HG02763 (cell line): ENCODE data around the gene CUZD1.
A peak's percentile ranks its signal among the peaks of the same experiment; 100 is the strongest.
"Not testable (repeated sequence)": the region's sequence is repeated elsewhere in the genome, so short reads cannot be mapped to it uniquely, and the experiment has no call there.

Experiments used
- ATAC-seq: cut with Tn5 transposase; IDR thresholded peaks from one replicate; pipeline ENCODE4 v1.9.1; 2021; ENCODE audit warnings: mild to moderate bottlenecking, moderate library complexity; ENCODE audit not compliant: unreplicated experiment

Gene CUZD1

GRCh38 chr10:122845783-122846332 is at the start of gene CUZD1:
TSS of gene CUZD1 (minus strand) at chr10:122845857. CDS start at chr10:122845843, 14 bp downstream.
- no peak for ATAC-seq

DNA sequence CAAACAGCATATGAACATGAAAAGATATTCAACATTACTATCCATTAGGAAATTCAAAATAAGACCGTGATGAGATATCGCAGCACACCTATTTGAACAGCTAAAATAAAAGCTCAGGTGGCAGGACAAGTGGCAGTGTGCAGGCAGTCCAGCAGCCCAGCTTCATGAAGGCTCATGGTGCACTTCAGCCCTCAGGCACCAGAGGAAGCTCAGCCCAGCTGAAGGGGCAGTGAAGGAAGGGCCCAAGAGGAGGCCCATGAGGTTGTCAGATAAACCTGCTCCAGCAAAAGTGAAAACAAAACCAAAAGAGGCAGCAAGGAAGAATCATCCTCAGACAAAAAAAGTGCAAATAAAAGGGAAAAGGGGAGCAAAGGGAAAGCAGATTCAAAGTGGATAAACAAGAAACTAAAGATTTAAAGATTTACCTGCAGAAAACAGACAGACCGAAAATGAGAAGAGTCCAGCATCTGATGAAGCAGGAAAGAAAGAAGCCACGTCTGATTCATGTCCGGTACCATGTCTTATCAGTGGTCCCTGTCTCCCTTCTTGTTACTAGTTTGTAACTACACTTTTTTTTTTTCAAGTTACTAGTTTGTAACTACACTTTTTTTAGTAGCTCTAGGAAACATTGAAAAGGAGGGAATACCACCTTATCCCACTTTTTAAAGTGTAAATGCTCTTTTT is 48.7 kb upstream of the CUZD1 start:
- ATAC-seq = no peak

DNA sequence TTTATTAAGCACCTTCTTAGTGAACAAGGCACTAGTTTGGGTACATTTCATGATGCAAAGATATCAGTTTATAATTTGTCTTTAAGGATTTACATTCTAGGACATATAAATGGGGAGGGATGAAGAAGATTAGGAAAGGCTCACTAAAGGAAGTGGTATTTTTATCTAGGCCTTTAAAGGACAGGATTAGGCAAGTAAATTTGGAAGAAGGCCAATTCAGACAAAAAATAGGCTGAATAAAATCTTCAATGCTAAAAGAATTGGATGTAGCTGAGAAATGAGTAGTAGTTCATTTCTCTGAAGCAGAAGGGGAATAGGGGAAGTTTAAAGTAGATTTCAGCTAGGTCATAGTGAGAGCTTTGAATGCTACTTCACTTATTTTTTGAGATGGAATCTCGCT is 38.5 kb upstream of the CUZD1 start:
- no peak for ATAC-seq

DNA sequence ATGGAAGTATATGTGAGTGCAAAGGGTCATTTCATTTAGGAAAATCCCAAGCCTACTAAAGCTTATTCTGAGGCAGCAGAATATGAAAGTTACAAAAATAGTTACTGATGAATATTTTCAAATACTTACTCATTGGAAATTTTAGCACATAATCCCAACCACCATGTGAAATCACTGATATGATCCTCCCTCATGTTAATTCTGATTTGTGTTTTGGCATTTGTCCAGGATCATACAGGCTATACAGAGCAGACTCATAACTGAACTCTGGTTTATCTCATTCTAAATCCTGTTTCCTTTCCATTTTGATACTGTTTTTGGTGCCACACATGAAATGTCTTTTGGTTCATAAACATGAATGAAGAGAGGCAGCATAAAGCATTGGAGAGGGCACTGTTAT is 37.1 kb upstream of the CUZD1 start:
- no peak for ATAC-seq

DNA sequence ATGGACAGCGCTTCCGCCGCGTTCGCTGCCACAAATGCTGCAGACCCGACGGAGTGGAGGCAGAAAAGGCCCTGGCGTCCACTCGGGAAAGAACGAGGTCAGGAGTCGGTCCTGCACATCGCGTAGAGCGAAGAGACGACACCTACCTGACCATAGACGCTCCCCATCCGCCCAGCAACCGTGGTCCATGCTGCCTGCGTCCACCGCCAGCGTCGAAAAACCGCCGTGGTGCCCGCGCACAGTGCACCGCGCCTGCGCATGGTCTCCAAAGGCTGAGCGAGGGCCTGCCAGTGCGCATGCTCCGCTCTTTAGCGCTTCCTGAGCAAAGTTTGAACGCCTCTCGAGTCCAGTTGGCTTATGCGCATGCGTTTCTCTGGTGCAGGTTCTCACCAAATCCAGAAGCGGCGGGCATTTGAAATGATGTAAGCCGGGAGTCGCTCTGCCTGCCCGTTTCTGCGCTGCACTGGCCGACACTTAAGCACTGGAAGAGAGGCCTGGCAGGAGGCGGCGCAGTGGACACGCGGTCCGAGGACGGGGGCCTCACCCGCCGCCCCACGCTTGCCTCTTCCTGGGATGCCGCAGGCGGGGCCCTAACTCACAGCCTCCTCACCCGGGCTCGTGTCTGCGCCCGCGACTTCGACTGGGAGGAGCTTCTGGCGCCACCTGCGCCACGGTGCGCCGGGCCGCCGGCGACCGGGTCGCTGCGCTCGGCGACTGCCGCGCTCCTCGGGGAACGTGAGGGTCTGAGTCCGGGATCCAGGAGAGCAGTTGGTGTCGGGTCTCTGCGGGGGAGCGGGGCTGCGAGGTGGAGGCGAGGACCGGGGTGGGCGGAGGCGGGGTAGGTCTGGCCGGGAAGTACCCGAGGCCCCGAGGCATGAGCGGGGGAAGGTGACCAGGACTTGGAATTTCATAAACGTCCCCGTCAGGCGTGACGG is 33.9 kb upstream of the CUZD1 start, which contains the start of gene FAM24B:
FAM24B (minus strand) TSS at position 243 of the 935 bp plus-strand sequence. CDS start 29,066 bp downstream, outside the sequence.
- peak; percentile 80 for ATAC-seq

DNA sequence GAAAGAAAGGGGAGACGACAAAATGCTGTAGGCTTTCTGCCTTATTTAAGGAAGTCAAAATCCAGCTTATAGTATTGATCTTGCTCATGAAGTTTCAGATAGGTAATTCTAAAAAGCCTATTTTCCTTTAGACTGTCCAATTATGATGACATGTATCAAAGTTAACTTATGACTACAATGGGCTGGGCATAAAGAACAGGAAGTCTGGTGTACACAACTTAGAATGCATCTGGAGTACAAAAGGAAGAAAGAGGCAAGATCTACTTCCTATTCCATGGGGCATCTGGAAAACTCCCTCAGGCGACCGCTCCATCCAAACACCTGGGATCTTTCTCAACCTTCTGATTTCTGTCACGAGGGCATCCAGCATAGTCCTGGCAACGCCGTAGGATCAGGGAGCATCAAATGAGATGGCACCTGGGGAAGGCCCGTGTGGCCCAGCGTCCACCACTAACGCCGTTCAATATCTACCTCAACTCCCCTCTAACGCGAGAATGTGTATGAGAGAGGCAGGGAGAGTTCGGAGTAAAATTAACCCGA is 33.2 kb upstream of the CUZD1 start:
- ATAC-seq = peak; percentile 18

- no peak for ATAC-seq
Measured at GRCh38 chr10:122877264-122877663, 31.6 kb upstream of the CUZD1 start.

DNA sequence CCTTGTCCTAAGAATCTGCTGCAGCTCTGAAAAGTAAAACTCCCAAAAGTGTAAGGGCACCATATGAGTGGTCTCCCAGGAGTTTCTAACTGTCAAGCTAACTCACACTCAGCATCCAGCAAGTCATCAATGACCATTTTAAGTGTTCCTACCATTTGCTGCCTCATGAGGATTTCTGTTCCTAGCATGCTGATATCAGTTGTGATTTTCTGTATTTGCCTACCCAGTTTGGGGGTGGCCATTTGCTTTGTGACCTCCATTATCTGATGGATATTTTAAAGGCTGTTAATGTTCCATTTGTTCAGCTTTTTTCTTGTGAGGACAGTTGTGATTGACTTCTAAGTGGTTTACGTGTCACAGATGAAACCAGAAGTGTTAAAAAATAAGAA is 30.8 kb upstream of the CUZD1 start:
- ATAC-seq = no peak

GRCh38 chr10:122875843-122876466 is 30.3 kb upstream of the CUZD1 start:
- no peak for ATAC-seq

DNA sequence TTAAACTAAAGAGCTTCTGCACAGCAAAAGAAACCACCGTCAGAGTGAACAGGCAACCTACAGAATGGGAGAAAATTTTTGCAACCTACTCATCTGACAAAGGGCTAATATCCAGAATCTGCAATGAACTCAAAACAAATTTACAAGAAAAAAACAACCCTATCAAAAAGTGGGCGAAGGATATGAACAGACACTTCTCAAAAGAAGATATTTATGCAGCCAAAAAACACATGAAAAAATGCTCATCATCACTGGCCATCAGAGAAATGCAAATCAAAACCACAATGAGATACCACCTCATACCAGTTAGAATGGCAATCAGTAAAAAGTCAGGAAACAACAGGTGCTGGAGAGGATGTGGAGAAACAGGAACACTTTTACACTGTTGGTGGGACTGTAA is 26.3 kb upstream of the CUZD1 start:
- not testable (repeated sequence) for ATAC-seq

- not testable (repeated sequence) for ATAC-seq
Measured at GRCh38 chr10:122868768-122869167, 23.1 kb upstream of the CUZD1 start.

DNA sequence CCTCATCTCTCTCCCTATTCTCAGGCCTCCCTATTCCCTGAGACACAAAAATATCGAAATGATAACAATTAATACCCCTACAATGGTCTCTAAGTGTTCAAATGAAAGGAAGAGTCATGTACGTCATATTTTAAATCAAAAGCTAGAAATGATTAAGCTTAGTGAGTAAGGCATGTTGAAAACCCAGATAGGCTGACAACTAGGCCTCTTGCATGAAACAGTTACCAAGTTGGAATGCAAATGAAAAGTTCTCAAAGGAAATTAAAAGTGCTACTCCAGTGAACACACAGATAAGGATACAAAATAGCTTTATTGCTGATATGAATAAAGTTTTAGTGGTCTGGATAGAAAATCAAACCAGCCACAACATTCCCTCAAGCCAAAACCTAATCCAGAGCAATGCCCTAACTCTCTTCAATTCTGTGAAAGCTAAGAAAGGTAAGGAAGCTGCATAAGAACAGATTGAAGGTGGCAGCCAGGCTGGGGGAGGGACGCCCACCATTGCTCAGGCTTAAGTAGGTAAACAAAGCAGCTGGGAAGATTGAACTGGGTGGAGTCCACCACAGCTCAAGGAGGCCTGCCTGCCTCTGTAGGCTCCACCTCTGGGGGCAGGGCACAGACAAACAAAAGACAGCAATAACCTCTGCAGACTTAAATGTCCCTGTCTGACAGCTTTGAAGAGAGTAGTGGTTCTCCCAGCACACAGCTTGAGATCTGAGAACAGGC is 21.3 kb upstream of the CUZD1 start:
- not testable (repeated sequence) for ATAC-seq

GRCh38 chr10:122864901-122865300 is 19.2 kb upstream of the CUZD1 start:
- ATAC-seq = no peak

- no peak for ATAC-seq
Measured at GRCh38 chr10:122864194-122864592, 18.5 kb upstream of the CUZD1 start.

- ATAC-seq = no peak
Measured at GRCh38 chr10:122863216-122864193, 17.8 kb upstream of the CUZD1 start.

DNA sequence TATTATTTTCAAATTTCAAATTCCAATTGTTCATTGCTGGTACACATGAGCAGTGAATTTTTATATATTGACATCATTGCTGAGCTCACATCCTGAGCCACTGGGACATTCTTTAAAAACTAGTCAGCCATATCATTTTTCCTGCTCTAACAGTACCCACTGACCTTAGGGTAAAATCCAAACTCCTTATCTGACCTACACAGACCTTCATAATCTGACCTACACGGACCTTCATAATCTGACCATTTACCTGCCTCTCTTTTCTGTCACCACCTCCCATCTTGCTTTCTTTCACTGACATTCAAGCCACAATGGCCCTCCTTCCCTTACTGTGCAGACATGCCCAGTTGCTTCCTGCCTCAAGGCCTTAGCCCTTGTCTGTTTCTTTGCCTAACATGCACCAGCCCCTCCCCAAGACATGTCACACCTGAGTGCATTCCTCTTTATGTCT is 16.1 kb upstream of the CUZD1 start:
- ATAC-seq = no peak

DNA sequence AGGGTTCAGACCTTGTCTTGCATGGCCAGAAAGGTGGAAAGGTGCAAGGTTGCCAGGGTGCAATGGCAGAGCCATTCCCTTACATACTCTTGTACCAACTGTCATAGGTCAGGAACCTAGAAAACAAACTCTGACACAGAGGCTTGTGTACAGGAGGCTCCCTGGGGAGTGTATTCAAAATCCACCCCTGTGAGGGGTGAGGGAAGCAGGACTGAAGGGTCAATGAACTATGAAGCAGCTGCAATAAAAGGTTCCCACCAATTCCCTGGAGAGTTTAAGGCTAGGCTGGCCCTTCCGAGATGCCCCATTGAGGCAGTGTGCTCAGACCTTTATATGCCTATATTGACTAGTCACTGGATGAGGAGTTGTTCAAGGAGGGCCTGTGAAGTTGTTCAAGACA is 13.9 kb upstream of the CUZD1 start:
- ATAC-seq = no peak

GRCh38 chr10:122858042-122858441 is 12.4 kb upstream of the CUZD1 start:
- ATAC-seq = not testable (repeated sequence)

GRCh38 chr10:122856902-122857301 is 11.2 kb upstream of the CUZD1 start:
- no peak for ATAC-seq
